CD4-positive, alpha-beta T cell treated with Interleukin-12 subunit alpha and Interleukin-12 subunit beta, for 1 hour (primary cell): ENCODE data around the gene KATNAL1.
"Not testable (repeated sequence)": the region's sequence is repeated elsewhere in the genome, so short reads cannot be mapped to it uniquely, and the experiment has no call there.

Source experiments
- DNase-seq: peaks from one replicate; pipeline ENCODE4 v3.0.0-alpha.2; 2020

The KATNAL1 gene

DNA sequence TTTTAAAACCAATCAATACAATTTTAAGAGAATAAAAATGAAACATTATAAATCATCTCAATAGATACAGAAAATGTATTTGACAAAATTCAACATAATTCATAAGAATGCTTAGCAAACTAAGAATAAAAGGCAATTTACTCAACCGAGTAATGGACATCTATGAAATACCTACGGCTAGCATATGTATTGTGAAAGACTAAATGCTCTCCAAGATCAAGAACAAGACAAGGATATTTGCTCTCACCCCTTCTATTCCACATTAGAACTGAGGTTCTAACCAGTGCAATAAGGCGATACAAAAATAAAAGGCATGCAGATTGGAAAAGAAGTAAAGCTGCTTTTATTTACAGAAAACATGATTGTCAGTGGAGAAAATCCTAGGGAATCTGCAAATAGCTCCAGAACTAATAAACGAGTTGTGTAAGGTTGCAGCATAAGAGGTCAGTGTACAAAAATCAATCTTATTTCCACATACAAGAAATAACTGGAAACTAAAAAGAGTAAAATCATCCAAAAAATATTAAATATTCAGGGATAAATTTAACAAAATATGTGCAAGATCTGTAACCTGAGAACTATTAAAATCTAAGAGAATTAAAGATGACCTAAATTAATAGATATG lies 16.4 kb downstream of the KATNAL1 start:
- DNase-seq = no peak

DNA sequence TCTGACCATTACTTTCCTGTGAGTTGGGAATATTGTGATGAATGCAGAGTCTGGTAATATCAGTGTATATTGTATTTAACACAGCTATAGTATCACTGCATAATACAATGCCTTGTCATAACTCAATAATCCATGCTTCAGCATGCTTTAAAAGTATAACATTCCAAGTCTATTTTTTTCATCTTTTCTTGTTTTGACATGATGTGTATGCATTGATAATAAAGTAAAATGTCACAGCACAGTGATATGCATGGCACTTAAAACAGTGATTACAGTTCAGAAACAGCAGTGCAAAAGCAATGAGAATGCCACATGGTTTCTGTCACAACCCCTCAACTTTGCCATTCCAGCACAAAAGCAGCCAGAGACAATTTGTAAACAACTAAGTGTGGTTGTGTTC lies 17.8 kb downstream of the KATNAL1 start:
- no peak for DNase-seq

DNA sequence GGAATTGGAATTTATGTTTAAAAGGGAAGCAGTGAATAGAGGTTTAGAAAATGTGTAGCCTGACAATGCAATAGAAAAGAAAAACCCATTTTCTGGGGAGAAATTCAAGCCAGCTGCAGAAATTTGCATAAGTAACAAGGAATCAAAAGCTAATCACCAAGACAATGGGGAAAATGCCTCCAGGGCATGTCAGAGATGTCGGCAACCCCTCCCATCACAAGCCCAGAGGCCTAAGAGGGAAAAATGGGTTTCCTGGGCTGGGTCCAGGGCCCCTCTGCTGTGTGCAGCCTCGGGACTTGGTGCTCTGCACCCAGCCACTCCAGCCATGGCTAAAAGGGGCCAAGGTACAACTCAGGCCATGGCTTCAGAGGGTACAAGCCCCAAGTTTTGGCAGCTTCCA lies 21.3 kb downstream of the KATNAL1 start:
- not testable (repeated sequence) for DNase-seq

DNA sequence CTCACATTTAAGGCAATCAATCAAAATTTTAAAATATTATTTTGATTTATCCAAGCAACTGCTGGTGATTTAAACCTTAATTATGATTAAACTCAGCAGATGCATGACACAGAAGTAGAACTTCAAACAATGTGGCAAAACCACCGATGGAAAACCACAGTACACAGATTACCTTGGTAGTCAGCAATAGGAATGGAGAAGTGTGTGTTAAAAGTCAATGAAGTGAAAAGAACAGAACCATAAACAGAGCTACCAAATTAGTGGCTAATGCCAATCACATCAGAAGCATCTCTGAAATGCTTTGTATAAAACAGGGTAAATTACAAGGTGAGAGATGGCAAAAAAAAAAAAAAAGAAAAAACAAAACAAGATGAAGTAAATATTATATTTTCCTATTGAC lies 31.2 kb downstream of the KATNAL1 start:
- no peak for DNase-seq

DNA sequence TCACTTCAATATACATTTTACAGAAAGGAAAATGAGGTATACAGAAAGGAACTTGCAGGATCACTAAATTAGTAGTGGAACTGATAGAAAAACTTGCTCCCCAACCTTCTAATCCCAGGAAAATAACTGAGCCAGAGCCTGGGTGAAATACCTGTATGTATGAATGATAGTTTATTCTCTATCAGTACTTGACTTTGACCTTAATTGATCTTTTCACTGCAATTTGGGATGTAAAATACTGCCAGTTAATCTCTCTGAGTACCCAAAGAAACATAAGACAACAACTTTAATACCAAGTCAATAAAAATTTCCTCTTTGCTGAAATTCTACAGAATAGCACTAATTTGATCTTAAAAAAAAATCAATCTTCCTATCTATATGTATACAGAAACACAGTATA lies 33.3 kb downstream of the KATNAL1 start:
- no peak for DNase-seq

DNA sequence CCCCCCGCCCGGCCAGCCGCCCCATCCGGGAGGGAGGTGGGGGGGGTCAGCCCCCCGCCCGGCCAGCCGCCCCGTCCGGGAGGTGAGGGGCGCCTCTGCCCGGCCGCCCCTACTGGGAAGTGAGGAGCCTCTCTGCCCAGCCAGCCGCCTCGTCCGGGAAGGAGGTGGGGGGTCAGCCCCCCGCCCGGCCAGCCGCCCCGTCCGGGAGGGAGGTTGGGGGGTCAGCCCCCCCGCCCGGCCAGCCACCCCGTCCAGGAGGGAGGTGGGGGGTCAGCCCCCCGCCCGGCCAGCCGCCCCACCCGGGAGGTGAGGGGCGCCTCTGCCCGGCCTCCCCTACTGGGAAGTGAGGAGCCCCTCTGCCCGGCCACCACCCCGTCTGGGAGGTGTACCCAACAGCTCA lies 37.3 kb downstream of the KATNAL1 start:
- DNase-seq = not testable (repeated sequence)

DNA sequence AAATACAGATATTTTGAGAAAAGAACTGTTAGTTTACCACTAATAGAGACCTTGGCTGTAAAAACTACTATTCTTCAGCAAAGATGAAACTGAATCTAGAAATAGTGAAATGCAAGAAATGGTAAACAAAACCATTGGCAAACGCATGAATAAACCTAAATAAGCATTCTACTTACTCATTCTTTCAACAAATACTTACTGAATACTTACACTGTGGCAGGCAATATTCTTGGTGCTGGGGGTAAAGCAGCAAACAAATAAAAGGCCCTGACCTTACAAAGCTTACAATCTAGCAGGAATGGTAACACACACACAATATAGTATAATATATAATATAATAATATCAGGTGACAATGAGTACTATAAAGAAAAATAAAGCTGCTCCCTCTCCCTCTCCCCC lies 38.7 kb downstream of the KATNAL1 start:
- no peak for DNase-seq

DNA sequence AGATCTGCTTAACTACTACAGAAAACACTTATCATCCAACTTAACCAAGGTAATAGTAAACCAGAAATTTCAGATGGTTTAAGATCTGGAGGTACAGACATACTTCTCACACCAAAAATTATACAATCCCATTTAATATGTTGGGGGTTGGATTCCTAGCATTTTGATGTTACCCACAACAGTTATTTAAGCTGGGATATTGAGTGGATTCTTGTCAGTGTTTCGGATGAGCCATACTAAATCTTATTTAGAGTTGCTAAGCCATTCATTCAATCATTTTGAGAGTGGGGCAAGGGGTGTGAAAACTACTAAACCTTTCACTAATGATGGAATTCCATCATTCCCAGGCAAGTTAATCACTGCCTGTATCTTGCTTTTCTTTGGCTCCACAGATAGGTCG lies 40.6 kb downstream of the KATNAL1 start:
- DNase-seq = no peak

DNA sequence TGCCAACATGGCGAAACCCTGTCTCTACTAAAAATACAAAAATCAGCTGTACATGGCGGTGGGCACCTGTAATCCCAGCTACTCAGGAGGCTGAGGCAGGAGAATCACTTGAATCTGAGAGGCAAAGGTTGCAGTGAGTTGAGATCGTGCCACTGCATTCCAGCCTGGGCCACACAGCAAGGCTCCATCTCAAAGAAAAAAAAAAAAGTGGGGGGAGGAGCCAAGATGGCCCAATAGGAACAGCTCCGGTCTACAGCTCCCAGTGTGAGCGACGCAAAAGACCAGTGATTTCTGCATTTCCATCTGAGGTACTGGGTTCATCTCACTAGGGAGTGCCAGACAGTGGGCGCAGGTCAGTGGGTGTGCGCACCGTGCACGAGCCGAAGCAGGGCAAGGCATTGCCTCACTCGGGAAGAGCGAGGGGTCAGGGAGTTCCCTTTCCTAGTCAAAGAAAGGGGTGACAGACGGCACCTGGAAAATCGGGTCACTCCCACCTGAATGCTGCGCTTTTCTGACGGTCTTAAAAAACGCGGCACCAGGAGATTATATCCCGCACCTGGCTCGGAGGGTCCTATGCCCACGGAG lies 48.1 kb downstream of the KATNAL1 start:
- not testable (repeated sequence) for DNase-seq

DNA sequence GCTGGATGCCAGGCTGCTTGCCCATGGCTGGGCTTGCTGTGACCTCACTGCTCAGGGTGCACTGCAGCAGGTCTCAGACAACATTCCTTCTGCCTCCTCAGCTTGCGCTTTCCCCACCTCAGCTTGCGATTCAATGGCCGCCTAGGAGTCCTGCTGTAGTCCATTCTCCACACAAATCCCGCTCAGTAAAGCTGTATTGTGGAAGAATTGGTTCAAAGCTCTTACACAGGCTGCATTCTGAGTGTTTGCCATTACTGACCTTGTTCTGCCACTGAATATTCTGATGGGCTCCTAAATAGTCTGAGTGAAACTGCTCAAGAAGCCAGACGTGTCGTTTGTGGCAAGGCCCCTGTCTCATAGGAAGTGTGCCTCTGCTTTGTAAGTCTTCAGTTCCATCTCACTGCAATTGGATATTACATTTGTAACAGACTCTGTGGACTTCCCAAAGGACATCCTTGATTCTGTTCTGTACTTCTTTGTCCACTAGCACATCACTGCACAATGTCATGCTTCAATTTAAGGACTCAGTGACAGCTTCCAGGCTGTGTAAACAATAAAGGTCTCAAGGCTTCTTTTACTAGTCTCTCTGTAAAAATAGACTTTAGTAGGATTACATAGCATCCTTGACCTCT lies 49.8 kb downstream of the KATNAL1 start:
- DNase-seq = no peak

DNA sequence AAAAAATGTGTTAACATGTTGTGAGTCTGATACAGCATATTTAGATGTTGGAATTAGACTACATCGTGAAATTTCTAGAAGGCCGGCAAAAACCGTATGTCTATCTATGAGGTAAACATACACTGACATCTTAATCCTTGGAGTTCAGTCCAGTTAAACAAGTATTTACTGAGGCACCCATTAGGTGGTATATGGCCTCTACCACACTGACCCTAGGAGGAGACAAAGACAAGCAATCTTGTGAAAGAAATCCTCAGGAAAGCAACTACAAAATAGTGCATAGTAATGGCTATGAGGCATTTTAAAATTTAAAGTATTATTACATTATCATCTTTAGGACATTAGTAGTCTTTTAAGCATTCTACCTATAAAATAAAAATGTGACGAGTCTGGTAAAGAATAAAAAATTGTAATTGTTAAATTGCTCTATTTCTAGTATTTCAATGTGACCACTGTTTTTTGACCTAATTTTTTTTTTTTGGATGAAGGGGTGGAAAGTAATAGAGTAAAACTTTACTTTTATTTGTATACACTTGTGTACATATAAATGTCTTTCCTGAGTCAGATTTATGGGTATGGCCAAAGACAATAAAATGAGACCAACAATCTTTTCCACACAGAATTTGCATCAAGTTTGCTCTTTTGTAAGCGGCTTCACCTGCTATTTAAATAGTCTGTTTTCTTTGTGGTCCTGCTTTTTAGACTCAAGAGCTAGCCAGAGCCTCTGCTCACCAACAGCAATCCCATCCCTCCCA lies 50.5 kb downstream of the KATNAL1 start:
- DNase-seq = no peak

DNA sequence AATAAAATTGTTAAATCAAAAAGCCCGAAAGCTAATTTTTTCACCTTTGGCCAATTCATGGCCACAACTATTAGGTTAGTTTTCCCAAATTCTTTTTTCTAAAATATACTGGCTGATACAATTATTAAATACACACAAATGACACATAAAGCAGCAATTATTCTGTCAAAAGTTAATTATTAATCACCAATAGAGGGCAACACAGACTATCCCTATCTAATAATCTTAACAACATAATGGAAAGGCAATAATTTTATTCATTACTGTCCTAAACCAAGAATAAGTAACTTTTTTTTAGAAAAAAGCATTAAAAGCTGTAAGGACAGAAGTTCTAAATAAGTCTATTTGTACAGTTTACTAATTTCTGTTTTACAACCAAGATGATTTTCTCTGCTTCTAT lies 51.7 kb downstream of the KATNAL1 start:
- peak; percentile 14 for DNase-seq

DNA sequence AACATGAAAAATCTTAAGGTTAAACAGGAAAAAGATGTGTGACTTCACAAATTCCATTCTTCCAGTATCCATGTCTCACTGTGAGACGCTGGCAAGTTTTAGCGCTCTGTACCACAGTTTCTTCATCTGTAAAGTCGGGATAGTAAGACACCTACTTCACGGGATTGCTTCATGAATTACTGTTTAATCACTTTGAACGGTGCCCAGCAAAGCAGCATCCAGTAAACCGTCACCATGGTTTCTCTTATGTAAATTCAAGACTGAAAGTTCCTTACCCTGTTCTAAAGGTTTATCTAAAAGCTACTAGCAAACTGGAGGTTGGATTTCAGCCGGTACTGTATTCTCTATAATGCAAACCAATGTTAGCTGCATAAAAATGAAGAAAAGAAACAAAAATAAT lies 53.5 kb downstream of the KATNAL1 start:
- no peak for DNase-seq

DNA sequence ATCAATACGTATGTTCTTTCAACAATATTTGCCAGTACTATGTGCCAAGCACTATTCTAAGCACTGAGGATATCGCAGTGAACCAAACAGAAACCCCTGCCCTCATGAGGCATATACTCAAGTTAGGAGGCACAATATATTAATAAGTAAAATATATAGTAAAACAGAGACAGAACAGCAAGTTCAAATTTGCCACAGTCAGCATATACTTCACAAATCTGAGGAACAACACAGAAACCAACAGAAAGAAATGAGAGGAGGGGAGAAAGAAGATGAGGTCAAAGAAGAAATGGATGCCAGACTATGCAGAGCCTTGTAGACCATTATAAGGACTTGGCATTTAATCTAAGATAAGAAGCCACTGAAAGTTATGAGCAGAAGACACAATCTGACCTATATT lies 59.9 kb downstream of the KATNAL1 start:
- DNase-seq = no peak

DNA sequence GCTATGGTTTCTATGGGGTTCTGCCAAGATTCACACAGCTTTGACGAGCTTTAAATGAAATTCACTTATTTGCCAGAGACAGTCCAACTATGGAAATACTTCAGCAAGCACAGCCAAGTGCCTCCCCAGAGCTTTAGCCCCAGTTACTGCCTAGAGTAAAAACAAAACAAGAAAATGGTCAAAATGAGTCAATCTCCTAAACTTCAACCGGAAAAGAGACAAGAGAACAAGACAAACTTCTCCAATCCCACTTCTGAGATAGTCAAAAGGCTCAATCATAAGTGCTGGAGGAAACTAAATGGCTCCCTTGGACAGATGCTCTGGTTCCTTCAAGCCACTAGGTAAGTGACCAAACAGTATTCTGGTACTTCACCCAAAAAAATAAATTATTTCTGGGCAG lies 65.8 kb downstream of the KATNAL1 start:
- no peak for DNase-seq

DNA sequence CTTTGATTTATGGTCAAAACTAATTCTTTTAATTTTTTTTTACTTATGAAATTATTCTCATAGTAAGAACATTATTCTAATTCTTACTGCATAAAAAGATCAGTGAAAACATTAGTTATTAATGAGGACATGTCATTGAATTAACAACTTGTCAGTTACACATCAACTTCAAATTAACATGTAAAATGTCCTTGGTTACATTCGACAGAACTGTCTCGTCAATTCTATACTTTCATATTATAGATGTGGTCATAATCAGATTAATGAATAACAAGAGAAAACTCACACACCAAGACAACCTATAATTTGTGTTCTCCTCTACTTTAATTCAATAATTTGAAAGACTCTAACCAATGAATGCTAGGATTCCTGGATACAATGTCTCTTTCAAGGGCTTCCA lies 66.7 kb downstream of the KATNAL1 start:
- DNase-seq = no peak

DNA sequence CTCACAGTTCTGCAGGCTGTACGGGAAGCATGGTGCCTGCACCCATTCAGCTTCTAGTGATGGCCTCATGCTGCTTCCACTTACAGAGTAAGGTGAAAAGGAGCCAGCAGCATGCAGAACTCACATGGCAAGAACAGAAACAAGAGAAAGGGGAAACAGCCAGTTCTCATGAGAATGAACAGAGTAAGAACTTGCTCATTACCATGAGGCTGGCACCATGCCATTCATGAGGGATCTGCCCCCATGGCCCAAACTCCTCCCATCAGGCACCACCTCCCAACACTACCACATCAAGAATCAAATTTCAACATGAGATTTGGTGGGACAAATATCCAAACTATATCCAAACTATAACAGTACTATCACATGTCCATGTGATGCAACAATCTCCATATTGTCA lies 72.1 kb downstream of the KATNAL1 start:
- no peak for DNase-seq

DNA sequence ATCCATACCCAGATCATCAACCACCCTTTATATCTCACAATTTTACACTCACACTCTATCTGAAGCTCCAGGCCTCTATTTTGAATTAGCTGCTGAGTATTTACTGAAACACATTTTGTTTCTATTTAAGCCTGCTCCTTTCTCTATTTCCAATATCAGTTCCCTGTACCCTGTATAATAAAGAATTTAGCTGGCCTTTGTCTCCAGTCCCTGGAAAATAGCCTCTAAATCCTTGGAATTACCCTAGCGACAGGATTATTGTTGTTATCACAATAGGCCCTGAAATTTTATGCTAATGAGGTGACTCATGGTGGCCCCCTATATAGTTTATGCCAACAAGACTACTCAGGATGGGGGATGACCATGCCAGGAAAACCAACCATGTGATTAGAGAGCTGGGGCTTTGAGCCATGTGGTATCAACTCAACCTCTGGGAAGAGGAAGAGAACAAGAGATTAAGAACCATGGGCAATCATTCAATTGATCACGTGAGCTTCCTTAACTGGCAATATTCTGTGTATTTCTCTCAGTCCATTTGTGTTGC lies 72.7 kb downstream of the KATNAL1 start:
- DNase-seq = no peak

DNA sequence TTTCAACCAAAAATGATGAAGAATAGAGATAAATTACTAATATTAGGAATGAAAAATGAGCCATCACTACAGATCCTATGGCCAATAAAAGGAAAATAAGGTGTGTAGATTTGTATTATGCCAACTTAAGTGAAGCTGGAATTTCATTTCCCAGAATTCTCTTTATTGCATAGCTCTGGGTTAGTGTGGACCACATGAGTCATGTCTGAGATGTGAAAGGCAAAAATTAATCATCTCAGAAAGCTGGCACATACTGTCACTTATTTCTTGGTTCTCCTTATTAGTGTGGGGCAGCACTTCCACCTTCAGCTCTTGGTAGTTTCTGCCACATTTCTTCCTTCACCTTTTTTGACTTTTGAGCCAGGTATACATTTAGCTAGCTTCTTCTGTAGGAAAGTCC lies 82.6 kb downstream of the KATNAL1 start:
- DNase-seq = no peak

DNA sequence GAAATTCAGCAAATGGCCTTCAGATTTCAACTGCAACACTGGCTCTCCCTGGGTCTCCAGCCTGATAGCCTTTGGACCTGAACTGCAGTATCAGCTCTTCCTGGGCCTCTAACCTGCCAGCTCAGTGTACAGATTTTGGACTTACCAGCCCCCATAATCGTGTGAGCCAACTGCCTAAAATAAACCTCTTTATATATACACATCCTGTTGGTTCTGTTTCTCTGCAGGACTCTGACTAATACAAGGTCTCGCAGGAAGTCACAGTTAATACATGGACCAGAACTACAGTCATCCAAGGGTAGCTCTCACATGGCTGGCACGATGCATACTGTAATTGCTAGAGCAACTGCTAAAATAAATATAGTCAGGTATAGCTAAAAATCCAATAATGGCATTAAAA lies 85.1 kb downstream of the KATNAL1 start:
- DNase-seq = no peak

DNA sequence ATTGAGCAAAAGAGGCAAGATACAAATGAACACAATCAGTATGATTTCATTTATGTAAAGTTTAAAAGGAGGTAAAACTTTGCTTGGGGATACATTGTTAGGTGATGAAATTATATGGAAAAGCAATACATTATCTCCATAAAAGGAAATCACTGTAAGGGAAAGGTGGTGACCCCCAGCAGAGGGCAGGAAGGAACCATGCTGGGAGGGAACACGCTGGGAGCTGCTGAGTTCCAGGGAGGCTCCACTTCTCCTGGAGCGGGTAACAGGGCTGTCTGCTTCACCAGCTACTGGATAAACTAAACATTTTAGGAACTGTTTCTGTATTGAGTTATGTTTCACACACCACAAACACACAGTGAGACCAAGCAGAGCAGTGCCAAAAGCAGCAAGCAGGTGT lies 91.2 kb downstream of the KATNAL1 start:
- no peak for DNase-seq

DNA sequence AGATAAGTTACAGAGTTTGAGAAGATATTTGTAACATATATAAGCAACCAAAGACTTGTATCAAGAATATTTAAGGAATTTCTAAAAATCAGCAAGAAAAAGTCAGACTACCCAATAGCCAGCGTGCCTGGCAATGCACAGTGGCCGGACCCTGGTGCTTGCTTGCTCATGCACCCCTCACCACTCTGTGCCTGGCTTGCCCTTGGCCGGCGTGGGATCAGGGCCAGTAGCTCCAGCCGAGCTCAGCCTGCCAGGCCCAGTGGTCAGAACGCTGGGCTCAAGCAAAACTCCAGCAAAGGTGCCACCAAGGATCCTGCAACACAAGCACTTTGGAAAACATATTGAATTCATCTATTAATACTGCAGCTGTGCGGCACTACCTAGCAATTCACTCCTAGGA lies 95.1 kb downstream of the KATNAL1 start:
- no peak for DNase-seq

DNA sequence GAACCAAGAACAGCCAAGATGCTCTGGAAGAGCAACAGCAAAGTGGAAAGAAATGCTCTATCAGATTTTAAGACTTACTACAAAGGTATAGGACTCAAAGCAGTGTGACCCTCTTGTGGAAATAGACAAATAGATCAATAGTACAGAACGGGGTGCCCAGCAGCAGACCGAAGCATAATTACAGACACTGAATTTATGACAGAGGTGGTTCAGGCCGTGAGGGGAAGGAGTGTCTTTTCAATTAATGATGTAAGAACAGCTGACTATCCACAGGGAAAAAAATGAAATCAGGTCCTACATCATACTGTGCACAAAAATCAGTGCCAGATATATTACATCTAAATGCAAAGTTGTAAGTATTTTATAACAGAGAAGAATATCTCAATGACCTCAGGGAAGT lies 95.6 kb downstream of the KATNAL1 start:
- DNase-seq = no peak

DNA sequence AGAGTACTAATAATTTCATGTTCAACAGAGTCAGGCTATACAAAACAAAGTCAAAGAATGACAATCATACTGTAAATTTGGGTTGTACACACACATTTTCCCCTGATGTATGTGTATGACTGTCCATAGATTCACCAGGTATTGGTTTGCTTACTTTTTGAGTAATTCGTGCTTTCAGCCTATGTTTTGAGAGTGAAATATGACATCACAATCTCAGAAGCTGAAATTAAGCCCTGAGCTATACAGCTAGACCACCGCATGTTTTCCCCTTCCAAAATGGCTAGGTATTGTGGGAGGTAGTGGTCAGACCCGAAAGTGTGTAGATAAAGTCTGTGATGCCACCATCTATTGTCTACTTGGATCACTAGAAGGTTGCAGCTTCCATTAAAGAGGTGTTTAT lies 102.8 kb downstream of the KATNAL1 start:
- no peak for DNase-seq
